ENCODE measurements around the gene PLEKHG3.

- TF ChIP-seq, protein P1, sequence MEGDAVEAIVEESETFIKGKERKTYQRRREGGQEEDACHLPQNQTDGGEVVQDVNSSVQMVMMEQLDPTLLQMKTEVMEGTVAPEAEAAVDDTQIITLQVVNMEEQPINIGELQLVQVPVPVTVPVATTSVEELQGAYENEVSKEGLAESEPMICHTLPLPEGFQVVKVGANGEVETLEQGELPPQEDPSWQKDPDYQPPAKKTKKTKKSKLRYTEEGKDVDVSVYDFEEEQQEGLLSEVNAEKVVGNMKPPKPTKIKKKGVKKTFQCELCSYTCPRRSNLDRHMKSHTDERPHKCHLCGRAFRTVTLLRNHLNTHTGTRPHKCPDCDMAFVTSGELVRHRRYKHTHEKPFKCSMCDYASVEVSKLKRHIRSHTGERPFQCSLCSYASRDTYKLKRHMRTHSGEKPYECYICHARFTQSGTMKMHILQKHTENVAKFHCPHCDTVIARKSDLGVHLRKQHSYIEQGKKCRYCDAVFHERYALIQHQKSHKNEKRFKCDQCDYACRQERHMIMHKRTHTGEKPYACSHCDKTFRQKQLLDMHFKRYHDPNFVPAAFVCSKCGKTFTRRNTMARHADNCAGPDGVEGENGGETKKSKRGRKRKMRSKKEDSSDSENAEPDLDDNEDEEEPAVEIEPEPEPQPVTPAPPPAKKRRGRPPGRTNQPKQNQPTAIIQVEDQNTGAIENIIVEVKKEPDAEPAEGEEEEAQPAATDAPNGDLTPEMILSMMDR (IDR thresholded peaks at IDR 0.05) = peak in 3 of 4 experiments; percentile 6 to 42 (median 22)
- no peak for TF ChIP-seq POLR2A (IDR thresholded peaks at IDR 0.05)
Observed at GRCh38 chr14:64761441-64762043, 57.3 kb downstream of the PLEKHG3 start.
